ENCODE data around the gene FGD2. TPM values are rescaled to one million over a fixed set of nuclear protein-coding genes. Genes with fewer than 3 reads are reported as not detected.
"Not testable (repeated sequence)": the region's sequence is repeated elsewhere in the genome, so short reads cannot be mapped to it uniquely, and the experiment has no call there.

The FGD2 gene
- polyA plus RNA-seq, 5 donors, result 3.1 to 5.8 (median 5.3) TPM

DNA sequence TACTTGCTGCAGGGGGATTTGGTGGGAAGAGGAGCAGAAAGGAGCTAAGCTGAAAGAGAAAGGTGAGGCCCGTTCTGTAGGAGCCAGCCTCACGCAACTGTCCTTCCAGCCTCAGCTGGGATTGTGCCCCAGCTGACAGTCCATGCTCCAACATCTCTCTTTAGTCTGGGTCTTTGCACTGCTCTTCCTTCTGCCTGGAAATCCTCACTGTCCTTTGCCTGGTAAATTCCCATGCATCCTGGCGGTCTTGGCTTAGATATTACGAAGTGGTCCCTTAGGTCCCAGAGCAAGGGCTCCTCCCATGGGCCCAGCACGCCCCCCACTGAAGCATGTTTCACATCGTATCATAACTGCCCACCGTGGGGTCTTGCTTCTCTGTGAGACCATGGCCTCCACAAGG is 52.2 kb downstream of the FGD2 start:
- no peak for DNase-seq

DNA sequence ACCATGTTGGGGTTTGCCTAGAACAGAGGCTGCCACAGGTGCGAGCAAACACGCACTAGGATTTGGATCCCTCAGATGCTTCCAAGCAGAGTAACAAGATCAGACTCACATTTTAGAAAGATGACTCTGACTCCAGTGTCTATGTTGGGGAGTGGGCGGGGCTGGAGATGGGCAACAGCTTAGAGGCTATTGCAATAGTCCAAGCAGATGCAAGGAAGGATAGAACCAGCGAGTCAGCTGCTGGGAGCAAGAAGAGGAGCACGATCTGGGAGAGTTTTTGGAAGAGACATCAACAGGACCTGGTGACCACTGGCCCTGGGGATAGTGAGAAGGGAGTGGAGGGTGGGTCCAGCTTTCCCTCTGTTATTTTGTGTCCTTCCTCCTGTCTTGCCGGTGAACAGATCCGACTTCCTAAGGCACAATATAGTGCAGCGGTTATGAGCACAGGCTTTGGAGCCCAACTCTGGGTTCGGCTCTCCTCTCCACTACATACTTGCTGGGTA is 52.7 kb downstream of the FGD2 start:
- no peak for DNase-seq

DNA sequence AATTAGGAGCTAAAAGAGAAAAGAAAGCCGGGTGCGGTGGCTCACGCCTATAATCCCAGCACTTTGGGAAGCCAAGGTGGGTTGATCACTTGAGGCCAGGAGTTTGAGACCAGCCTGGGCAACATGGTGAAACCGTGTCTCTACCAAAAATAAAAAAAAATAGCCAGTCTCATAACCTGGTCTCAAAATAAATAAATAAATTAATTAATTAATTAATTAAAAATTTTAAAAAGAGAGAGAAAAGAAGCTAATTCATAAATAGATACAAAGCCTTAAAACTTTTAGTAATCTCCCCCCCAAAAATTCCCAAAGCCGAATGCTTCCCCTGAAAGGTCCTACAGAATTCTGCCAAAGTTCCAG is 53.5 kb downstream of the FGD2 start:
- not testable (repeated sequence) for DNase-seq

DNA sequence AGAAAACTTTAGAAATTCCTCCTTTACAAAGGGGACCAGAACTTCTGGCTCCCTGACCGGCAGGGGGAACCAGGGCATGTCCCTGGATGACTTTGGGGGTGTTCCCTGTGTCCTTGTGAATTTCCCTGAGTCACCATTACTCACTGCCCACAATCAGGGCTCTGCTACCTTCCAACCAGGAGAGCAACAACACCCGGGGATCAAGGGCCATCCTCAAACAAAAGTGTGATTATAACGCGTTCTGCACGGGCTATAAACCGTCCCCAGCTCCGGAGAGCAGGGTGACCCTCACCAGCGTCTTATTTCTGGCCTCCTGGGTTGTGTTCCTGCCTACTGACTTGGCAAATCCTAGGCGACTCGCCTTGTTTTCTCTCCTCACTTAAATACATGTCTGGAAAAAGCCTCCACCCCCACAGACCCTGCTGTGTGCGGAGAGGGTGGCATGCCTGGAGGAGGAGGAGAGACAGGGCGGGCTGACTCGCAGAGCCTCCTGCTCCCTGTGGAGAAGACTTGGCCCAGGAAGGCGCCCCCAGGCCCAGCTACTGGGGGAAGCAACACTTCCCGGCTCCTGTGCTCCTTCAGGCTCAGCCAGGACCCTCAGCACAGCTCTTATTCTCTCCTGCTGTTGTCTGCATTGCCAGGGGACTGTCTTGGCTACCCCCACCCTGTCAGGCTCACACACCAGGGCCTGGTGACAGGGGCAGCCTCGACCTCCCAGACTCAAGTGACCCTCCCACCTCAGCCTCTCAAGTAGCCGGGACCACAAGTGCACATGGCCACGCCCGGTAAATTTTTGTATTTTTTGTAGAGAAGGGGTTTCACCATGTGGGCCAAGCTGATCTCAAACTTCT is 54.1 kb downstream of the FGD2 start:
- no peak for DNase-seq

DNA sequence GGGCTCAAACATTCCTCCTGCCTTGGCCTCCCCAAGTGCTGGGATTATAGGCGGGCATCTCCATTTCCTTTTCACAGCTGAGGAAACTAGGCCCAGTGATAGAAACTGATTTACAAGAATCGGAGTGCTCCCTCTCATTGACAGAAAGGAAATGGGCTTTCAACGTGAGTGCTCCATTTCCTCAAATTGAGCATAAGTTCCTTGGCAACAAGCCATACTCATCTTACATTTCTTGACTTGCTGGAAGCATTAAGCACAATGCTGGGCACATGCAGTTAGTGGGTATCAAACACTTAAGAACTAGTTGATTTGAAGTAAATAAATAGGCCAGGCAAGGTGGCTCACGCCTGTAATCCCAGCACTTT is 54.7 kb downstream of the FGD2 start:
- no peak for DNase-seq

DNA sequence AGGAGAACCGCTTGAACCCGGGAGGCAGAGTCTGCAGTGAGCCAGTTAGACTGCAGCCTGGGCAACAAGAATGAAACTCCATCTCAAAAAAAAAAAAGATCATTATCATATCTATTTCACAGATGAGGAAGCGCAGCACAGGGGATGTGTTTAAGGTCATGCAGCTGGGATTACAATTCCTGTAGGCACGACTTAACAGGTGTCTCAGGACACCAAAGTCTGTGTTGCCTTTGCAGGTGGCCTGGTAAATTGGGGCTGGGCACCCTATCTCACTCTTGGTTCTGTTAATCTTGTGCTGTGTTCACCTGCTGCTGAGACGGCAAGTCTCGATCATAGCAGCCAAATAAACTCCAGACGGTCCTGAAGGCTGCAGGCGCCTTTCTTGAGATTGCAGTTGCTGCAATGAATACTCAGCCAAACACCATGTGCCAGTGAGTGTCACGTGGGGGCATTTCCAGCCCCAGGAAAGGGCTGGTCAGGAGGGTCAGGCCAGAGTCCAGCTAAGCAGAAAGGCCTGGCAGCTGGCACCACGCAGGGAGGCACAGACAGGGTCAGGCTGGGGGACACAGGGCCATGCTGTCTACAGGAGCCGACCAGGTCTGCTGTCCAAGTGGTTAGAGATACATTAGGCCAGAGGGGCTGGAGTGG is 55.8 kb downstream of the FGD2 start:
- DNase-seq, result no peak

DNA sequence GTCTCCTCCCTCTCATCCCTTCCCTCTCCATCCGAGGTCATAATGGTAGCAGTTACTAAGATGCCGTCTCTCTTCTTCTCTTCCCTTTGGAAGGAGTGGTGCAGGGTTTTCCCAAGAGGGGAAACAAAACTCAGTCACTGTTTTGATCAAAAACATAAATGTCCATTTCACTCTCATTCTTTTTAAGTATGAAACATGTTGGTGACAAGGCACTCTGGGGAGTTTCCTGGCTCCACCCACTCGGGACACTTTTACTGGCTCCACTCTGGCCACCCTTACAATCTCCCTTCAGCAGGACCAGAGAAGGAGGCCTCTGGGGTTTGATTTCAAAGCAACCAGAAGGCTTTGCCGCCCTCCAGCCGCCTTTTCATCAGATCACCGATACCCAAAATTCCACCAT is 57.0 kb downstream of the FGD2 start:
- no peak for DNase-seq

DNA sequence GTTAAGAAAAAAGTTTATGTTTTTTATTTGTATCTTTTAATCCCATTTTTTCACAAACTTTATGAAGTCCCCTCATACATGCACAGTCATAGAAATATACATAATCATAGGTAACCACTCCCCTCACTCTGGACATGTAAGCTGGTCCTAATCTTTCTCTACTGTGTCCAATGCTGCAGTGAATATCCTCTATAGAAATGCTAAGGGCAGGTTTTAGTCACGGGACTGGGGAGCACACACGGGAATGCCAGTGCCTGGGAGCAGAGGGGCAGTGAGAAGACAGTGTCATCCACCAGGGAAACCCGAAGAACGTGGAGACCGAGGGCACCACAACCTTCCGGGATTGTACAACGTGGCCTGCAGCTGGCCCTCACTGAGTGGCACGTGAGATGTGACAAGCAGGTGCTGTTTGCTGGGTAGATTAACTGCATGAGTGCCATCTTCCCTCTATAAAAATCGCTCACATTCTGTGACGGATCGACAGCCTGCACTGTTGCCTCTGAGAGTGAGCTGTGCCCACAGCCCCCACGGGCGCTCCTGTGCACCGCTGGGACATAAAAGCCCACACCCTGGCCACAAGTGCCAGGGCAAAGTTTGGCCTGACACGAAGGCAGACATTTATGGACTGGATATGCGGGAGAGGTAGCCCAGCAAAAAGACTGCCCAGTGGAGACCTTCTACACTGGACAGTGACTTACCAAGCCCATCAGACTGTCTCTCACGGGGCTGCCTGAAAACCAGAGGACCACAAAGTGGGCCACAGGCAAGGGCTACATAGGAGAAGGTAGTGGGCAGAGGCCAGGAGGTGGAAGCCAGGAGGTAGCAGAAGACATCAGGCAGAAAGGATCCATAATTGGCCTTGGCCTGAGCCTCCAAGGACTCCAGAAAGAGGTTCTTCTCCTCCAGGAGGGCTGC is 63.2 kb downstream of the FGD2 start:
- DNase-seq, result no peak

DNA sequence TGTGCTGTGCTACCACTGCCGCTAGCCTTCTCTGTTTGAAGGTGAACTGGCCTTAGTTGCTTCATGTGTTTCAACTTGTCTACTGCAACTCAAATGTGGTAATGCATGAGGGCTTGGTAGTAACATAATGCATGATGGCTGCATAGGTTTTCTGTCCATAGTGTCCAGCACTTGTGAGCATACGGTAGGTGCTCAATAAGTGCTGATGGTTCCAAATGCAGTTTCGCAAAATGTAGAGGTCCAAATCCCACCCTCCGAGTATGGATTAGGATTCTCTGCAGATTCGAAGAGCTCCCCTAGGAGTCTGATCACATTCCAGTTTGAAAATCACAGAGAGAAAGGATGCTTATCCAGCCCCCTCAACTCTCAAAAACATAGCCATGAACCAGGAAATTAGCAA is 64.2 kb downstream of the FGD2 start:
- no peak for DNase-seq

DNA sequence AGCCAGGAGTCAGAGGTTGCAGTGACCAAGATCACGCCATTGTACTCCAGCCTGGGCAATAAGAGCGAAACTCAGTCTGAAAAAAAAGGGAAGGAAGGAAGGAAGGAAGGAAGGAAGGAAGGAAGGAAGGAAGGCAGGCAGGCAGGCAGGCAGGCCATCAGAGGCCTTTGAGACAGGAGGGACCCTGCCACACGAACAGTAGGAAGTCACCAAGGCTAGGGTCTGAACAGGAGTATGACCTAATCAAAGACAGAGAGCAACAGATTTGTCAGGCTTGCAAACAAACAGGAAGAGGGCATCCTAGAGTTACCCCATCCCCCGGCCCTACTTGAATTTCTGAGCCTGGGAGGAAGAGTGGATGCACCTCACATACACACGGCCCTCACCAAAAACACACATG is 67.1 kb downstream of the FGD2 start:
- DNase-seq, result no peak

DNA sequence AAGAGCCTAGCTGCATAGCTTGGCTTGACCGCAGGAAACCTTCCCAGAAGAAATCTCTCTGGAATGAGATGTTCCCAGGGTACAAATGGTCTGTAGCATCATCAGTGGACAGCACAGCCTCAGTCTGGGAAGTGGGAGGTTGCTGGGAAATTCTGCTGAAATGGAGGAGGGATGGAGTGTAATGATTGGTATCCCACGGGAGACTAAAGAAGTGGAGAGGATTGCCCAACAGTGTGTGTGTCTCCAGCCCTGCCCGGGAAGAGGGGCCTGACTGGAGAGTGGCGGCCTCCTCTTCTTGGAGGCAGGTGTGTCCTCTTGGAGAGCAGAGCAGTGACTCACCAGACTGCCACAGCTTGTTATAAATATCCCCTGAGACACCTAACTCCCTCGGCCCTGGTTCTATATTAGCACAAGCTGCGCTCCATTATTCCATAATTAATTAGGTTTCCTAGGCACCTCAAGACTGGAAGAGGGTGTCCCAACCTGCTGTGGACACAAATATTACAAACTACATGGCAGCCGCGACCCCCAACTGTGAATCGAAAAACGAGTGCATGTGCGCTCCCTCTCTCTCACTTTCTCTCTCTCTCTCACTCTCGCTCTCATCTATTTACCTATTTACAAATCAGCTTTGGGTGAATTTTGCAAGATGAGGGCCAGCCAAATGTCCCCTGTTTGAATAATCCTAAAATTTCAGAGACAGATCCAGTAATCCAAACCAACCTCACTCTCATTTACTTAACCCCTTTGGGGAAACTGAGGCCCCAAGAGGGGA is 68.8 kb downstream of the FGD2 start:
- no peak for DNase-seq

DNA sequence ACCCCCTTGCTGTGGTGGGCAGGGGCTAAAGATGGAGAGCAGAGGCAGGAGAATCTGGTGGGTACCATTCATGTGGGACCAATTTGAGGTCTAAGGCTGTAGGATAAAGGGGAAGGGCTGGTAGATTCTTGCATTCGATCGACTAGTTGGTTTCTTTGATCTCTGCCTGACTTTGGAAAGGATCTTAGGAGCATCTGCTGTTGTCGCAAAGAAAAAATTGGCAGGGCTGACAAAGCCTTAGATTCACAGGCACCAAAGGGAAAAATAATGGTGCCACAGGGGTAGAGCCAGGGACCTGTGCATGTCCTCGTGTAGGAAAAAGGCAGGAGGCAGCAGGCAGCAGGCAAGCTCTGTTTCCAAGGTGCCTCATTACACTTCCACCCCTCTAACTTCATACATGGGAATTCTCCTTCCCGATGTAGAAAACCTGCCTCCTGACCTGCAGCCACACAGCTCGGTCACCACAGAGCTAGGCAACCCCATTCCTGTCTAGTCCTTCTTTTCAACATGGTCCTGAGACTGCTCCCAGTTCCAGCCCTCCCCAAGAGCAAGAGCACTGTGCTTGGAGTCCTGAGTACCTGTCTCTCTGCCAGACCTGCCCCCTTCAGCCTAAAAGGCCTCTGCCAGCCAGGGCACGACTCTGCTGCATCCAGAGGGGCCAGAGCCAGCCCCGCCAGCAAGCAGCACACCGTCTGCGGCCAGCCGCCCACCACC is 71.9 kb downstream of the FGD2 start:
- no peak for DNase-seq

DNA sequence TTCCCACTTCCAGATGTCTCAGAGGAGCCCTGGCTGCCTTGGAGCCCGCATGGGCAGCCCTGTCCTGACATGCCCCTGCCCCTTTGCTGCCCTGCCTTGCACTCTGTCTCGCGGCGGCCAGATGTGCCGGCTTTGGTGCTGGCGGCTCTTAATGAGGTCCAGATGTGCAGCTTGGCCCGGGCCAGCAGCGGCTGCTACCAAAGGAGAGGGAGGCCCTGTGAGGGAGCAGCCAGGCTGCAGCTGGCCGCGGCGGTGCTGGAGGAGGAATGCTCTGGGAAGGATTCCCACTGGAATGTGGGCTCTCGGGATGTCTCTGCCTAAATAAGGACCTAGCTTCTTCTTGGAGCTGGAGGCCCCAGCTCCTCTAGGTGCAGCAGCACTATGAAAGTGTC is 72.4 kb downstream of the FGD2 start:
- peak; percentile 83 to 86 for DNase-seq

Other genes with a start within 250 kb of the FGD2 start
- gene CPNE5, start 166.2 kb upstream of the FGD2 start, polyA plus RNA-seq (ENCODE audit: insufficient read depth in 1 of 5, insufficient read length in 5 of 5, low replicate concordance in 1 of 5), result 1 to 10 TPM; 5.4 to 7.9 (median 6.8) TPM
- gene PPIL1, start 130.9 kb upstream of the FGD2 start, polyA plus RNA-seq (ENCODE audit: insufficient read depth in 1 of 5, insufficient read length in 5 of 5, low replicate concordance in 1 of 5), result 10 to 100 TPM; 34.6 to 45.5 (median 39.3) TPM
- gene C6orf89, start 119.7 kb upstream of the FGD2 start, polyA plus RNA-seq (ENCODE audit: insufficient read depth in 1 of 5, insufficient read length in 5 of 5, low replicate concordance in 1 of 5), result 10 to 100 TPM; 38.1 to 51.4 (median 48.2) TPM
- 1 to 10 TPM in 1 of 5 donors, under 1 TPM in 4; 0.08 to 1.2 (median 0.53) TPM for gene PI16, start 50.9 kb upstream of the FGD2 start, polyA plus RNA-seq (ENCODE audit: insufficient read depth in 1 of 5, insufficient read length in 5 of 5, low replicate concordance in 1 of 5)
- gene MTCH1, start 19.5 kb upstream of the FGD2 start, polyA plus RNA-seq (ENCODE audit: insufficient read depth in 1 of 5, insufficient read length in 5 of 5, low replicate concordance in 1 of 5), result 100 to 1,000 TPM; 128 to 199 (median 159) TPM
- 10 to 100 TPM; 13.9 to 22.2 (median 19.7) TPM for gene PIM1, start 164.5 kb downstream of the FGD2 start, polyA plus RNA-seq (ENCODE audit: insufficient read depth in 1 of 5, insufficient read length in 5 of 5, low replicate concordance in 1 of 5)